HEK293T (cell line): ENCODE measurements around the gene TMEM145.

ENCODE experiments used
- ARNT ChIP-seq: fragments of 450-650 bp; IDR thresholded peaks from 2 replicates; pipeline ENCODE4 v1.6.1; 2017; ENCODE audit warnings: mild to moderate bottlenecking
- BHLHE40 ChIP-seq: fragments of 450-650 bp; IDR thresholded peaks from 2 replicates; pipeline ENCODE4 v1.6.1; 2016; ENCODE audit warnings: mild to moderate bottlenecking, moderate library complexity, borderline replicate concordance
- ELF4 ChIP-seq: fragments of 450-650 bp; IDR thresholded peaks from 2 replicates; pipeline ENCODE4 v1.6.1; 2017; ENCODE audit warnings: antibody characterized with exemption
- FOXA1 ChIP-seq: fragments of 450-650 bp; IDR thresholded peaks from 2 replicates; pipeline ENCODE4 v1.6.1; 2016; ENCODE audit warnings: mild to moderate bottlenecking
- FOXK2 ChIP-seq: fragments of 450-650 bp; IDR thresholded peaks from 2 replicates; pipeline ENCODE4 v1.6.1; 2016; ENCODE audit warnings: mild to moderate bottlenecking
- FOXM1 ChIP-seq: fragments of 450-650 bp; IDR thresholded peaks from 2 replicates; pipeline ENCODE4 v1.6.1; 2017; ENCODE audit warnings: mild to moderate bottlenecking, borderline replicate concordance
- HDGF ChIP-seq: fragments of 450-650 bp; IDR thresholded peaks from 2 replicates; pipeline ENCODE4 v1.6.1; 2017; ENCODE audit warnings: antibody characterized with exemption, borderline replicate concordance
- L3MBTL2 ChIP-seq: fragments of 450-650 bp; conservative IDR thresholded peaks from 2 replicates; pipeline ENCODE4 v1.6.1; 2016; ENCODE audit warnings: mild to moderate bottlenecking
- LEF1 ChIP-seq: fragments of 450-650 bp; IDR thresholded peaks from 2 replicates; pipeline ENCODE4 v1.6.1; 2017; ENCODE audit warnings: mild to moderate bottlenecking, borderline replicate concordance
- SP1 ChIP-seq: fragments of 450-650 bp; IDR thresholded peaks from 2 replicates; pipeline ENCODE4 v1.6.1; 2017
- SUZ12 ChIP-seq: fragments of 450-650 bp; IDR thresholded peaks from 2 replicates; pipeline ENCODE4 v1.6.1; 2016; ENCODE audit warnings: mild to moderate bottlenecking
- TARDBP ChIP-seq: fragments of 450-650 bp; IDR thresholded peaks from 2 replicates; pipeline ENCODE4 v1.6.1; 2016
- ZNF384 ChIP-seq: fragments of 450-650 bp; IDR thresholded peaks from 2 replicates; pipeline ENCODE4 v1.6.1; 2016
- TF ChIP-seq, protein P1 (sequence below): fragments of 450-650 bp; IDR thresholded peaks from 2 replicates; pipeline ENCODE4 v1.6.1; 2016

DNA sequence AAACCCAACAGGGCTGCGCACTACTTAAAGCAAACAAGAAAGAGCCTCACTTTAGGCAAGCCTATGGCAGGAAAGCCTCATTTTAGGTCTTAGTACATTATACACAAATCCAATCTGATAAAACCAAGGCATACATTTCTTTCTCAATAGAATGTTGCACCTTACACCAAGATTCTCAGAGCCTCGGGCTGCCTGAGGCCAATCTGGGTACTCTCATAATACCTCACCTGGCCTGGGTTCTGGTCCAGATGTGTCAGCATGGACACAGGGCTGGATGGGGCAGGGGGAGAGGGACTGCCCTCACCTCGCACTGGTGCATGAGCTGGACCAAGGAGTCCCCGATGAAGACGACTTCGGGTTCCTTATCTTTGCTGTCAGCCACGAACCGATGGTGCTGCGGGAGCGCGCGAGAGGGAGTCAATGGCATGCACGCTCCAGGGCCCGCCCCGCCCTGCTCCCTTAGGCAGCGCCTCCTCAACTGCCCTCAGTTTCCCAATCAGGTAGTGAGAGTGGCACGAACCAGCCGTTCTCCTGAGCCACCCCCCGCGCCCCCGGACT lies 11.4 kb upstream of the TMEM145 start, which contains the start of gene PRR19:
- TF ChIP-seq FOXK2 (no peak), BHLHE40 (no peak), SP1 (no peak), SUZ12 (no peak), TARDBP (no peak), FOXM1 (no peak), HDGF (no peak), ZNF384 (no peak), FOXA1 (no peak), ARNT (no peak), ELF4 (no peak), L3MBTL2 (no peak), LEF1 (no peak)
- TF ChIP-seq, protein P1, sequence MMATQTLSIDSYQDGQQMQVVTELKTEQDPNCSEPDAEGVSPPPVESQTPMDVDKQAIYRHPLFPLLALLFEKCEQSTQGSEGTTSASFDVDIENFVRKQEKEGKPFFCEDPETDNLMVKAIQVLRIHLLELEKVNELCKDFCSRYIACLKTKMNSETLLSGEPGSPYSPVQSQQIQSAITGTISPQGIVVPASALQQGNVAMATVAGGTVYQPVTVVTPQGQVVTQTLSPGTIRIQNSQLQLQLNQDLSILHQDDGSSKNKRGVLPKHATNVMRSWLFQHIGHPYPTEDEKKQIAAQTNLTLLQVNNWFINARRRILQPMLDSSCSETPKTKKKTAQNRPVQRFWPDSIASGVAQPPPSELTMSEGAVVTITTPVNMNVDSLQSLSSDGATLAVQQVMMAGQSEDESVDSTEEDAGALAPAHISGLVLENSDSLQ, result no peak
